Adipose tissue (tissue), 3 donors: Measurements from ENCODE around the gene FAM234A. TPM values are rescaled to one million over a fixed set of nuclear protein-coding genes. Genes with fewer than 3 reads are reported as not detected.

Experiments
- H3K27ac ChIP-seq: one replicate; pipeline ENCODE4 v1.5.1; 2013; ENCODE audit warnings: low read depth, low read length
- WGBS, 3 donors: extraction: QIAGEN DNeasy Blood & Tissue Kit; methylation state at CpG; one replicate each; pipeline ENCODE4 v1.1.7; 2013; 5-methylcytosine and 5-hydroxymethylcytosine counted together
- polyA plus RNA-seq, 3 donors: library from polyadenylated mRNA; stranded (reverse); fragments of 200-250 nt; gene quantifications; one replicate each; pipeline ENCODE4 v1.2.3, GENCODE V29; 2013
- donor health status: healthy with polysubstance abuse.
- donor health status: Bipolar disorder and iron deficiency.
- donor health status: healthy.

FAM234A gene
- polyA plus RNA-seq, 3 donors = 41.5 to 108 (median 59.5) TPM

GRCh38 chr16:287981-288920 is 53.6 kb downstream of the FAM234A start:
- 74 to 94% (median 91%) methylated on average over 31 to 33 of the region's 33 CpGs for WGBS, 3 donors
- no peak overlapping the region for H3K27ac ChIP-seq

- H3K27ac ChIP-seq = no peak overlapping the region
- WGBS, 3 donors = 74 to 95% (median 93%) methylated on average over 22 of the region's 22 CpGs
Observed at GRCh38 chr16:289395-289997, 54.9 kb downstream of the FAM234A start.

DNA sequence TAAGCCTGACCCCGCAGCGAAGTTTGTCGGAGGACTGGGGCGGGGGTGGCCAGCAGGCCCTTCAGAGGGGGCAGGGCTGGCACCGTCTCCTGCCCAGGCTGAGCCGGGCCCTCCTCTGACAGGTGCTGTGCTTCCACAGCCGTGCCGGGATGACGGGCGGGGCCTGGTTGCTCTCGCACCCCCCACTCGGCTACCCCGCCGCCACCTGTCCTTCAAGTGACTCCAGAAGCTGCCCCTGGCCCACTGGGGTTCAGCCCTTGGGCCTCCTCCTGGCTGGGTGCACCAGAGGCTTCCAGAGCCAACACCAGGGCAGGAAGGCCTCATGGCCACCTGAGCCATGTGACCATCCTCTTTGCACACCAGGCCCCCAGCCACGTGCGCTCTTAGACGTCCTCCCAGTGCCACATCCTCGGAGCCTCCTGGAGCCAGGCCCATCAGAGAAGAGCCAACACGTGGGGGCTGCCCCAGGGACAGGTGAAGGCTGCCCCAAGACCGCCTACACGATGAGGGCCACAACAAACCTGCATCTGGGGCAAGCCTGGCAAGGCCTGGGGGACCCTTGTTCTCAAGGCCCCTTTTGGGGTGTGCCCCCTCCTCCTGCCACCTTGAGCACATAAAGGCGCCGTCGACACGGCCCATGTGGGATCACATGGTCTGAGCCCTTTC is 55.5 kb downstream of the FAM234A start:
- 42 to 92% (median 92%) methylated on average over 24 to 25 of the region's 25 CpGs for WGBS, 3 donors
- no peak overlapping the region for H3K27ac ChIP-seq

DNA sequence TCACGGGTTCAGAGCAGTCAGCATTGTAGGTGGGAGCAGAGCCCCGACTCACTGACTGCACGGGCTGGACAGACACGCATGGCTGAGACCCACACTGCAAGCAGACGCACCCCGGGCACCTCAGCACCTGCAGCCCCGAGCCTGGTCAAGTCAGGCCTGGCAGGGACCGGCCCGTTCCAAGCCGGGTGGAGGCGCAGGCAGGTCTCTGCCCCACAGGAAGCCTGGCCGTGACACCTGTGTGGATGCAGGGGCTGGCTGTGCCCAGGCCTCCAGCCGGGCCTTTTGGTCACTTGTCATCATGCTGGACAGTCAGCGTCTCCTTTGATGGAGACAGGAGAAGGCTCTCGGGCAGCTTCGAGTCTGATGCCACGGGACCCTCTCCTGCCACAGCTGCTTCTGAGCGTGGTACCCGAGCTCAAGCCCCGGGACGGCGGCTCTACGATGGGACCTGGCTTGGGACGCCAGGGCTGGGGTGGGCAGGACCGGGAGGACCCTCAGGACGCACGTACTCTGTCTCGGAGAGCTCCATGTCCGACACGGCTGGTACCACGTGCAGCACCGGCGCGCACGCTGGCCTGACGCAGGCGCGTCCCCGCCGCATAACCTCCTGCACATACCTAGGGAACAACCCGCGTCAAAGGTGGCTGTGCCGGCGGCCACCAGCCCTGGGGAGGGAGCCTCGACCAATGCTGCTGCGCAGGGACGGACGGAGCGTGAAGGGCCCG is 56.2 kb downstream of the FAM234A start:
- WGBS, 3 donors = 85 to 96% (median 95%) methylated on average over 50 of the region's 50 CpGs
- H3K27ac ChIP-seq = no peak overlapping the region

DNA sequence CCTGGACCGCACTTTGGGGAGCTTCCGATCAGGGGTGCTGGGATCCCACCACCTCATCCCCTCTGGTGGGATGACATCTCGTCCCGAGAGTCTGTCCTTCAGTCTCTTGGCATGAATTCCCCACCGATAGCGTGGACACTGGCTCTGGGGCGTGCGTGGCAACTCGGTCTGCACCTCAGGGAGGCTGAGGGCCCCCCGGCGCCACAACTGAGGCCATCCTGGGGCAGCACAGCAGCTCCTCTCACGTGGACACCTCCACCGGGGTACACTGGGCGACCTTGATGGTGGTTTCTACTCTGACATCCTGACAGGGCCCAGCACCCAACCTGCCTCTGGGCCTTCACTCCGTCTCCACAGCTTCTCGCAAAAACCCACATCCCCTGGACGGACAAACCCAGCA is 56.9 kb downstream of the FAM234A start:
- H3K27ac ChIP-seq = no peak overlapping the region
- 84 to 96% (median 87%) methylated on average over 17 of the region's 17 CpGs for WGBS, 3 donors

DNA sequence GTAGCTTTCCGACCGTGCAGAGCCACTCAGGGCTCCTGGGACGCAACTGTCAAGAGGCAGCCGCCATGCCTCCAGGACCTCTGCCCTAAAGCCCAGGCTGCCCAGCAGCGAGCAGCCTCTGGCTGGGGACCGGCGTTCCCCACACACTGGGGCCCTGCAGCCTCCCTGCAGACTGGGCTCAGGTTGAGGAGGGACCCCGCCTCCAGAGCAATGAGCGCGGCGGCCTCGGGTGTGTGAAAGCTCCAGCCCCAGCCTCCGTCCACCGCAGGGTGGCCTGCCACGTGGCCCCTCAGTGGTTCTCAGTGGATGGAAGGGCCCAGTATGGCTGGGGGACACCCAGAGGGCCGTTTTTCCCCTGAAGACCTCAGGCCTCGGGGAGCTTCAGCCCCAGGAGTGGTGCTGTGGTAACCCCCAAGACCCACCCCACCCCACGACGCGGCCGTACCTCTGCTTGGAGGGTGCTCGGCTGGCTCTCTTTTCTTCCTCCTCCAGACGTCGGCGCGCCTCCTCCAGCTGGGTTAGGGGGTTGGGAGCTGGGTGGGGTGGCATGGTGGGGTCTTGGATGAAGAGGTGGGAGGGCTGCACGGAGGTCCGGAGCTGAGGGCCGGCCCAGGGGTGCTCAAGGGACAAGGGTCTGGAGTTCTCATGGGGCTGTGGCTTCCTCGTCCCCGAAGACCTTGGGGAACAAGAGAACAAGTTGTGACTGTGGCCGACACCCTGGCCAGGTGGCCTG is 58.6 kb downstream of the FAM234A start:
- H3K27ac ChIP-seq = no peak overlapping the region
- WGBS, 3 donors = 92 to 94% (median 92%) methylated on average over 22 to 32 of the region's 32 CpGs

DNA sequence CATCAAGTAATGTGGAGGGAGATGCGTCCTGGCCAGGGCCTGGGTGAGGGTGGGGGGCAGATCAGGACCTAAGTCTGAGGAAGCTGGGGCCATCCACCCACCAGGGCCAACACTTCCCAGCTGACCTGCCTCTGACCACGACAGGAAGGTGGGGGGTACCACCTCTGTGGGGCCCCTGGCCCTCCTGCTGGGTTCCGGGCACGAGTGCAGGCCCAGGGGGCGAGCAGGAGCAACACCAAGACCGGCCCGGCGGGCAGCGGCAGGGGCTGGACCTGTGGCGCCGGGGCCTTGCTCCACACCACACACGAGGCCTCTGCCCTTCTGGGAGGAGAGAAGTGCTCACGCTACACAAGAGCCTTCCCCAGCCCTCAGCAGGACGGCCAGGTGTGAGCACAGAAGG is 61.7 kb downstream of the FAM234A start:
- 89 to 94% (median 94%) methylated on average over 8 to 14 of the region's 14 CpGs for WGBS, 3 donors
- H3K27ac ChIP-seq = no peak overlapping the region

- 90 to 92% (median 91%) methylated on average over 37 of the region's 37 CpGs for WGBS, 3 donors
- H3K27ac ChIP-seq = no peak overlapping the region
Observed at GRCh38 chr16:296806-297510, 62.3 kb downstream of the FAM234A start.

DNA sequence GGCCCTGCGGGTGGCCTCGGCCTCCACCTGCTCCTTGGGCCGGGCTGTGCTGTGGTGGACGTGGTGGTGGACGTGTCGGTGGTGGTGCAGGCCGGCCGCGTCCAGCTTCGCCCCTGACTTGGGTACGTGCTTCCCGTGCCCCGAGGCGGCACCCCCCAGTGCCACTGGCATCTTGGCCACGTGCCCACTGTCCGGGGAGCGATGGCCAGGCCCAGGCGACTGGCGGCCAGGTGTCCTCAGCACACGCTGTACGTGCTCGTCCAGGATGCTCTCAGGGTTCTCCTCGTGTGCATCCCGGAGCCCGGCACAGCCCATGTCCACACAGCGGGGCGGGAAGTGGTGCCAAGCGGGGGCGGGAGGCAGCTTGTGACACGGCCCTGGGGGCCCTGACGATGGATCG is 63.2 kb downstream of the FAM234A start:
- H3K27ac ChIP-seq = no peak overlapping the region
- WGBS, 3 donors = 92 to 97% (median 94%) methylated on average over 27 to 32 of the region's 32 CpGs

GRCh38 chr16:301235-301634 is 66.6 kb downstream of the FAM234A start:
- WGBS, 3 donors = 80 to 97% (median 95%) methylated on average over 6 of the region's 6 CpGs
- H3K27ac ChIP-seq = no peak overlapping the region

- 94 to 97% (median 95%) methylated on average over 13 of the region's 13 CpGs for WGBS, 3 donors
- H3K27ac ChIP-seq = no peak overlapping the region
Observed at GRCh38 chr16:301950-302349, 67.3 kb downstream of the FAM234A start.

GRCh38 chr16:303760-304505 is 69.3 kb downstream of the FAM234A start:
- 85 to 92% (median 89%) methylated on average over 43 of the region's 43 CpGs for WGBS, 3 donors

GRCh38 chr16:305916-306626 is 71.5 kb downstream of the FAM234A start:
- 83 to 92% (median 91%) methylated on average over 19 of the region's 19 CpGs for WGBS, 3 donors
- H3K27ac ChIP-seq = no peak overlapping the region

More at GRCh38 chr16:303760-304505, 69.3 kb downstream of the FAM234A start:
- H3K27ac ChIP-seq = no peak overlapping the region

- H3K27ac ChIP-seq = no peak overlapping the region
- 90 to 92% (median 90%) methylated on average over 17 of the region's 17 CpGs for whole genome bisulfite sequencing, 3 donors
Observed at GRCh38 chr16:306911-307370, 72.3 kb downstream of the FAM234A start.

DNA sequence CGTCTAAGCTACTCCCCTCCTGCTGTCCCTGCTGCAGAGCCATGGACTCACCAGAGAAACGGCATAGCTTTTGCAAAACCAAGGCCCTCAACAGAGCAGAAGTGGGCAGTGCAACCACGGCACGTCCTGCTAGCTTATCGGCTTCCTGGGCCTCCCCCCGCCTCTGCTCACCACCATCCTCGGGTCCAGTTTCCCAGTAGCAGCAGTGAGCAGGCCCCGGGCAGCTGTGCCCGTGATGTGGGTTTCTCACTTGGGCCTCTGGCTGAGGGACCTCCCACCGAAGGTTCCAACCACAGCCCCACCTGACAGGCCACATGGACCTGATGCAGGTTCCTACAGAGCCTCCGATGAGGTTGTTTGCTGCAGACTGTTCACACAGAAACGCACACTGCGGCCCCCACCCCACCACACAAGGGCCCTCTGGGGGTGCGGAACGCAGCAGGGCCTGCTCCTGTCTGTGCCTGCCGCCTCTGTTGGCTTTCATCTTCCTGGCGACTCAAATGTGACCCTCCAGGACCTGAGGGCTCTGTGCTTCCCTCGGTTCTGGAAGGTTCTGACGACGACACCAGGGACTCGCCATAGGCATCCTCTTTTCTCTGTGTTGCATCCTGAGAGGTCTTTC is 73.2 kb downstream of the FAM234A start:
- no peak overlapping the region for H3K27ac ChIP-seq
- WGBS, 3 donors = 80 to 94% (median 89%) methylated on average over 21 of the region's 21 CpGs

- WGBS, 3 donors = 78 to 85% (median 79%) methylated on average over 7 of the region's 7 CpGs
- no peak overlapping the region for H3K27ac ChIP-seq
Observed at GRCh38 chr16:309476-309875, 74.9 kb downstream of the FAM234A start.
